GM18505 (cell line): ENCODE measurements around the gene STUB1.

Source experiments
- ATAC-seq: cut with Tn5 transposase; IDR thresholded peaks from one replicate; pipeline ENCODE4 v1.9.1; 2021; ENCODE audit not compliant: unreplicated experiment
- POLR2A ChIP-seq: IDR thresholded peaks from 4 replicates; pipeline ENCODE4 v1.6.1; 2011; ENCODE audit warnings: borderline replicate concordance; ENCODE audit not compliant: insufficient read depth, insufficient read length; ENCODE audit errors: extremely low read depth

Gene STUB1

GRCh38 chr16:638836-639235 is 41.4 kb upstream of the STUB1 start:
- TF ChIP-seq POLR2A, result no peak
- ATAC-seq, result no peak

DNA sequence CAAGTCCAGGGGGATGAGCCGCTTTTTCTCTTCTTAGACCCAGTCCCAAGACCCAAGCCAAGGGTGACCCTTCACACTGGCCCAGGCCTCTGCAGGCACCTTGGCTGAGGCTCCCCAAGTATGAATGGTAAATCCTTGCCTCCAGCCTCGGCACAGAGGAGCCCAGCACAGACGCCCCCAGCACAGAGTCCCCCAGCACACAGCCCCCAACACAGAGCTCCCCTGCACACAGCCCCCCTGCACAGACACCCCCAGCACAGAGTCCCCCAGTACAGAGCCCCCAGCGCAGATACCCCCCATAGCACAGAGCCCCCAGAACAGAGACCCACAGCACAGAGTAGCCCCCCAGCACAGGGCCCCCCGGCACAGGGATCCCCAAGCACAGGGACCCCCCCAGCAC is 39.6 kb upstream of the STUB1 start:
- TF ChIP-seq POLR2A, result no peak
- ATAC-seq, result no peak

DNA sequence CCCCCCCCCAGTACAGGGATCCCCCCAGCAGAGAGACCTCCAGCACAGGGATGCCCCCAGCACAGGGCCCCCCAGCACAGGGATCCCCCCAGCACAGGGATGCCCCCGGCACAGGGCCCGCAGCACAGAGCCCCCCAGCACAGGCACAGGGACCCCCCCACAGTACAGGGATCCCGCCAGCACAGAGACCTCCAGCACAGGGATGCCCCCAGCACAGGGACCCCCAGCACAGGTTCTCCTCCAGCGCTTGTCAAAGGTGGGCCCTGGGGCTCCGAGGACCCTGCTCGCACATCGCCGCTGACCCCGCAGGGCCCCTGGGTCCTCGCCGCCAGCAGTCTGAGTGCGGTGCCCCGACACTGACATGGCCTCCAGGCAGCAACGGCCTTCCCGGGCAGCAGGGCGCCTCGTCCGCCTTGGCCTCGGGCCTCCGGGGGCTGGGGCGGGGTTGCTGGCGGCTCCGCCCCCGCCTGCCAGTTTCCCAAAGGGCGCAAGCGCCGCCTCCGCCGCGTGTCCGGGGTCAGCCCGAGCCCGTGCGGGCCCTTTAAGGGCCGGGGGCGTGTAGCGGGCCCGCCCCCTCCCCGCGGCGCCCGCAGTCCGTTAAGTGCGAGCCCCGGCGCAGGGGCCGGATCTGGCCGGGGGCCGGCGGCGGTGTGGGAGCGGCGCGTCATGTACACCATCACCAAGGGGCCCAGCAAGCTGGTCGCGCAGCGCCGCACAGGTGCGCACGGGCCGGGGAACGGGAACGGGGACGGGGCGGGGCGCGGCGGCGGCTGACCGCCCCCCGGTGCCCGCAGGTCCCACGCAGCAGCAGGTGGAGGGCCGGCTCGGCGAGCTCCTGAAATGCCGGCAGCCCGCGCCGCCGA is 38.7 kb upstream of the STUB1 start, which contains the start of gene MCRIP2:
MCRIP2 (plus strand) TSS at position 503 of the 863 bp plus-strand sequence; CDS start at position 667, 164 bp downstream.
- ATAC-seq, result peak; percentile 41
- TF ChIP-seq POLR2A, result peak; percentile 82

DNA sequence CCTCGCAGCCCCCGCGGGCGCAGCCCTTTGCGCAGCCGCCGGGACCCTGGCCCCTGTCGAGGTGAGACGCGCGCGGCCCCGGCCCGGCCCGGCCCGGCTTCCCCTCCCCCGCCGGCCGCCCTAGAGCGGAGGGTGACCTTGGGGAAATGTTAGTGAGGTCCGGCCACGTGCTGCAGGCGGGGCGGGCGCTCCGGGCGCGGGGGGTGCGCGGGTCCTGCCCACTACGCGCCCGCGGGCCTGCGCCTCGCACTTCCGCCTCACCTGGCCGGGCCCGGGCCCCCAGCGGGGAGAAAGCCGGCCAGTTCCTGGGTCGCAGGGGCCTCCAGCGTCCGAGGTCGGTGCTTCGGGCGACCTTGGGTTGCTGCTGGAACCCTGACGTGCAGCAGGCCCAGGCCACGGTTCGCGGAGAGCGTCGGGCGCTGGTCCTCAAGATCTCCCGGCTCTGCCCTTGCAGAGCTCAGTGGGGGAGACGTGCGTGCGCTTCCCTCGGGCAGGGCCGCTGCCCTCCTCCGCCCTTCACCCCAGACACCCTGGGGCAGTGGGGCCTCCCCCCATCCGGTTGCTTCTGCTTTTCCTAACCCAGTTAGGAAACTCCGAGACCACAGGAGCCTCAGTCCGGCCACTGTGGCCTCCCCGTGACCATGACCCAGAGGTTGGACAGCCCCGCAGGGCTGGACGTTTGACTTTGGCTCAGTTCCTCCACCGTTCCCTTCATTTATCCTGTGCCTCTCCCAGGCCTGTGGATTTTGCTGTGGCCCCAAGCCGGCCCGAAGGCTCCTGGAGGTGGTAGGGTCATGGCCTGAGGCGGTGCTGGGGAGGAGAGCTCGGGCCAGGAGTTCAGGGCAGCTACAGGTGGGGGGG is 37.8 kb upstream of the STUB1 start:
- ATAC-seq, result peak; percentile 41
- TF ChIP-seq POLR2A, result peak; percentile 38

- no peak for ATAC-seq
- TF ChIP-seq POLR2A, result no peak
These were observed 37.2 kb upstream of the STUB1 start for GRCh38 chr16:643050-643368.

DNA sequence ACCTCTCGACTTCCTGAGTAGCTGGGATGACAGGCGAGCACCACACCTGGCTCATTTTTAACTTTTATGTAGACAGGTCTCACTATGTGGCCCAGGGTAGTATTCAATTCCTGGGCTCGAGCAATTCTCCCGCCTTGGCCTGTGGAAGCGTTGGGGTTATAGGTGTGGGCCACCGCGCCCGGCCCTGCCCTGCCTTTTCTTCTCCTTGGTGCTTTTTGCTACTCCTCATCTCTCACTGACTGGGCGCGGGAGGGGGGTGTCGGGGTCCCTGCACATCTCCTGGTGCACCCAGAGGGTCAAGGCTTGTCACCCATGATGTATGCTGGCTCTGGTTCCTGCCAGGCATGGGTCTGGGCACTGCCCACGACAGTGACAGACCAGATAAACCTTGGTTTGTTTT is 35.7 kb upstream of the STUB1 start:
- no peak for TF ChIP-seq POLR2A
- no peak for ATAC-seq

DNA sequence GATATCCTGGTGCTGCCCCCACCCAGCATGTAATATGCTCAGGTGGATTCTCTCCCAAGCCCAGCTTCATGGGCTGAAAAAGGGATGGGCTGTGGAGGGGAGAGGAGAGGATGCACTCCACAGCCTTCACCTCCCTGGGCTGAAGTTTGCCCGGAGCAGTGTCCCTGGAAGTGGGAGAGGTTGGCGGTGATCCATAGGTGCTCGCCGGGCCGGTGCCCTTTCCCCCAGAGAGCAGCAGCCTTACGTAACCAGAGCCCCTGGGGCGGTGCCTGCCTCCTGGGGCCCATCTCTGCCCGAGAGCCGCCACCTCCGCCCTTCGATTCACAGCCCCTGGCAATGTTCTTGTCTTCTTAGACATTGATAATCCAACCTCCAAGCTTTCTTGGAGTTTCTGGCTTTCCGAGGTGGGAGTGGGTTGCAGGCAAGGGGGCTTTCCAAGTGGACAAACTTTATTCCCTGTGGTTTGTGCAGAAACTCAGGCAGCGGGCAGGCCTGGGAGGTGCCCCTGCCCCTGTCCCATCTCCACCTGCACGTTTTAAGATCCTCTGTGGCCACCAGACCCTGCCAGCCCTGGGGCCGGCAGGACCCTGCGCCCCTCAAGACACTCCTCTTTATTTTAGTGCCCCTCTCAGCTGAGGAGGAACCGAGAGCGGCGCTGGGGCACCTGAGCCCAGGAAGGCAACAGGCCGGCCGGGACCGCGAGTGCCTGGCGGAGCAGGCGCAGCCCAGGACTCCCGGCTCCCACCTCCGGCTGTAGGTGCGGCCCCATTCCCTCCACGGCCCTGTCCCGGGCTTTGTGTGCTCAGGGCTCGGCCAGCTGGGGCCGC is 34.1 kb upstream of the STUB1 start:
- TF ChIP-seq POLR2A, result no peak
- ATAC-seq, result no peak

DNA sequence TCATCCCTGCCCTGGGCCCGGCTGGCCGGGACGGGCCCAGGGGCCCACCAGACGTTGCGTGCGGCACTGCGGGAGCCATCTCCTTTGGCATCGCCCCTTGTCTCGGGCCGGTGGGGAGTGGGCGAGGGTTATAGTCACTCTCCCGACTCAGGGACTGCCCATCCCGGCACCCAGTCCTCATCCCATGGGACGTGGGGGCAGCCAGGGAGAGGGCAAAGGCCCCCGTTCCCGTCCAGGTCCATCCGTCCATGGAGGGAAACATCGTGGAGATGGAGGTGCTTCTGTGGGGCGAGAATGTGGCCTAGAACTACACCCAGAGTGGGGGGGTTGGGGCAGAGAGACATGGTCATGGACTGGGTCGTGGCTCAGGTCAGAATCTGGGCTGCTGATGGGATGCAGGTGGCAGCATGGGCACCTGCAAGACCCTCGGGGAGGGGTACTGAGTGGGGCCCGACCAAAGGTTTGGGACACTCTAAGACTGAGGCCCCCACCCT is 33.5 kb upstream of the STUB1 start:
- TF ChIP-seq POLR2A, result no peak
- no peak for ATAC-seq

- ATAC-seq, result no peak
- TF ChIP-seq POLR2A, result no peak
These were observed 32.9 kb upstream of the STUB1 start for GRCh38 chr16:647173-647902.

DNA sequence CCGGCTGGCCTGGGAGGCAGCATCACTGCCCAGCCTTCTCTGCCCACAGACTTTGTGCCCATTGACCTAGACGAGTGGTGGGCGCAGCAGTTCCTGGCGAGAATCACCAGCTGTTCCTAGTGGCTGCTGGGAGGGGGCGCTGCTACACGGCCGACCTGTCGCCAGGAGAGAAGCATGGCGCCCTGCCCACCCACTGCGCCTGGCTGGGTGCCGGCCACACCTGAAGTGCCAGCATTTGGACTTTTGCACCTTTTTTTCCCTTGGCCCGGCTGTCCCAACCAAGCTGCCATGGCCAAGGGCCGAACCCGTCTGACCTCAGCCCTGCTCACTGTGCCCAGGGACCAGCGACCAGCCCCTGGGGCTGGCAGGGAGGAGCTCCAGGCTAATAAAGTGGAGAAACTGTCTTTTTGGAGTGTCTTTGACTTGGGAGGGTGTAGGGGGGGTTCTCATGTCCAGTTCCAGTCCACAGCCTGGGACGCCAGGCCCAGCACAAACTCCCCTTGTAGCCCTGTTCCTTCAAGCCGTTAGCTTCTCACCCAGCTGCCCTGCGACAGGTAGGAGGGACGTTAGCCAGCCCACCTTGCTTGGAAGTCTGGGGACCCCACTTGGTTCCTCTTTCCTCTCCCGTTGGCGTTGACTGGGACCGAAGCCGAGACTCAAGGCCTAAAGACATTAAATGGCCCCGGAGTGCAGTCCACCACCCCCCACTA is 32.0 kb upstream of the STUB1 start:
- TF ChIP-seq POLR2A, result peak; percentile 41
- no peak for ATAC-seq

DNA sequence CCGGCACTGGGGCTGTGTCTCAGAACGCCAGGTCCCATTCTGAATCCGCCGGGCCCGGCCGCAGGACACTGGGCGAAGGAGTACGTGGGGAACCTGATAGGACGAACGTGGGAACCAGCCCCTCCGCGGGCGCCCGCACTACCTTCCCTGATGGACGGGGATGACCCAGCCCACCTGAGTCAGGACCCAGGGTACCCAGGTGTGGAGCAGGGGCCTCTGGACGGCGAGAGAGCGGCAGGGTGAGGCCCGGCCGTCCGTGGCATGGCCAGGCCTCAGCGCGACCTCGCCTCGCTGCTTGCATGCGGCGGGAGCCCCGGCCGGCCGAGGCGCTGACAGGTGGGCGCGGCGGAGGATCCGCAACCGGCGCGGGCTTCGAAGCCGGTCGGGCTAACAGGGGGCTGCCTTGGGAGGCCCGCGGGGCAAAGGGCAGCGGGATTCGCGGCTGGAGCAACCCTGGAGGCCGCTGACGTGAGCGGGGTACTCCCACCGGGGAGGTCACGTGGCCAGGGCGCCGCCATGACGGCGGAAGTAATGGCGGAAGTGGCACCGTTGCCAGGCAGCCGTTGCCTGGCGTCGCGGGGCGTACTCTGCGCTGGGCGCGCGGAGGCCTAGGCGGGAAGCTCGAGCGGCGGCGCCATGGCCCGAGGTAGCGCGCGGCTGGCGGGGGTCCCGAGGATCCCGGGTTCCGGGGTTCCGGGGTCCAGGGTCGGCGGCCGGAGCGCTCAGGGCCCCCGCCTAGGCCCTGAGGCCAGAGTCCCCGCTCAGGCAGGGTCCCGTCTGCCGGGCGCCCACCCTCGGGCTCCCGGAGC is 31.2 kb upstream of the STUB1 start, which contains the start of gene WDR90:
WDR90 (plus strand) TSS at position 585 of the 809 bp plus-strand sequence; CDS start at position 637, 52 bp downstream.
- ATAC-seq, result peak; percentile 71
- TF ChIP-seq POLR2A, result peak; percentile 10
